Stomach (tissue), 9 donors: ENCODE results near the gene SLC6A5. TPM values are rescaled to one million over a fixed set of nuclear protein-coding genes. Genes with fewer than 3 reads are reported as not detected.
A peak's percentile ranks its signal among the peaks of the same experiment; 100 is the strongest.

Experiments
- DNase-seq, 2 donors: peaks; one replicate each; pipeline versions ENCODE4 v3.0.0 to v3.0.0-alpha.2; 2013 to 2019
- H3K27ac ChIP-seq, 5 donors: fragments of 200-600 bp in 4 of 5; sonication (generic) in 4 of 5; one replicate each; pipeline ENCODE4 v1.5.1; 2013 to 2019; ENCODE audit warnings: mild to moderate bottlenecking in 1 of 5, moderate library complexity in 1 of 5
- H3K27me3 ChIP-seq, 3 donors: fragments of 200-600 bp; sonication (generic); one replicate each; pipeline ENCODE4 v1.5.1; 2017 to 2019; ENCODE audit warnings: mixed run types in 1 of 3
- H3K36me3 ChIP-seq, 4 donors: fragments of 200-600 bp; sonication (generic); 1 replicate in 3 of 4; 2 replicates in 1 of 4; pipeline ENCODE4 v1.5.1; 2016 to 2019
- H3K4me1 ChIP-seq, 4 donors: fragments of 200-600 bp; sonication (generic); one replicate each; pipeline ENCODE4 v1.5.1; 2016 to 2019
- H3K4me3 ChIP-seq, 4 donors: fragments of 200-600 bp; sonication (generic) in 3 of 4; one replicate each; pipeline ENCODE4 v1.5.1; 2016 to 2019; ENCODE audit warnings: mild to moderate bottlenecking in 1 of 4
- H3K9me3 ChIP-seq, 4 donors: fragments of 200-600 bp; sonication (generic); one replicate each; pipeline ENCODE4 v1.5.1; 2016 to 2019
- EP300 ChIP-seq: sonication (generic); formaldehyde crosslinking; IDR thresholded peaks from one replicate; pipeline ENCODE4 v1.6.1; 2017; ENCODE audit warnings: antibody characterized with exemption
- POLR2A ChIP-seq, 4 donors: fragments of 450-650 bp; IDR thresholded peaks; one replicate each; pipeline ENCODE4 v1.6.1; 2016; ENCODE audit warnings: antibody characterized with exemption in 4 of 4, control low read depth in 2 of 4, mild to moderate bottlenecking in 1 of 4, moderate library complexity in 1 of 4
- POLR2AphosphoS5 ChIP-seq, 3 donors: sonication (generic); formaldehyde crosslinking; IDR thresholded peaks; one replicate each; pipeline ENCODE4 v1.6.1; 2016; ENCODE audit warnings: antibody characterized with exemption in 3 of 3
- WGBS, 5 donors: extraction: QIAGEN DNeasy Blood & Tissue Kit in 3 of 5; methylation state at CpG; one replicate each; pipeline versions ENCODE4 v1.1.5 to v1.1.7; 2013 to 2018; 5-methylcytosine and 5-hydroxymethylcytosine counted together
- intact Hi-C: fragments of 100-400 bp; cut with DNase I; formaldehyde crosslinking; loops from one replicate; pipeline ENCODE4 v1.15.1; 2023; ENCODE audit warnings: low total_unique reads
- polyA plus RNA-seq, 3 donors: library from polyadenylated mRNA; stranded (reverse); fragments of 200-250 nt; gene quantifications; one replicate each; pipeline ENCODE4 v1.2.3, GENCODE V29; 2013
- total RNA-seq, 5 donors: library from RNA; depleted of rRNA; stranded (reverse); fragments of >200 nt; gene quantifications; one replicate each; pipeline versions ENCODE4 v1.1.0 to v1.2.3, GENCODE V29; 2014 to 2016
- TF ChIP-seq, protein P1 (sequence below), 7 experiments: fragments of 450-650 bp in 4 of 7; fragments of 200-600 bp in 3 of 7; sonication (generic) in 3 of 7; IDR thresholded peaks; one replicate each; pipeline ENCODE4 v1.5.1; 2016 to 2019; ENCODE audit warnings: antibody characterized with exemption in 7 of 7, control low read depth in 2 of 7, mild to moderate bottlenecking in 1 of 7
- donor health status: healthy with polysubstance abuse.
- donor health status: Bipolar disorder and iron deficiency.
- donor health status: healthy.

SLC6A5 gene
- total and polyA plus RNA-seq, 8 donors: not detected

DNA sequence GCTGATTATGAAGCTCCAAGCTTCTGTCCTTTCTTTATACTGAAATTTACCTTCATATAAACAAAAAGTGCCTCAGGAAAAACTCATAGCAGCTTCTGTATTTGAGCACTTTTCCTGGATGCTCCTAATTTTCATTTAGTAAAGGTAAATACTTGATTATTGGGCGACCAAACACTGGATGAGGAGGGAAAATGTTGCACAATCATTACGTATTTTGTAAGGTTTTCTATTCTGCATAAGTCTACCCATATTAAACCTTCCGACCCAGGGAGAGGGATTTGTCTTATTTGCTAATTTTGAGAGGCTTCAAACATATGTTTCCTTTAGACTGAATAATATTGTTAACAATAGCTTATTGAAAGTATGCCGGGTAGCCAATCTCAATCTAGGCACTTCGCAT, 4.3 kb upstream of the SLC6A5 start:
- peaks cover 14 to 81% (median 48%) of the 10 kb centered on the region in 3 donors for H3K27me3 ChIP-seq
- no peak for DNase-seq
- no peak overlapping the region for H3K27ac ChIP-seq
- 79 to 87% (median 80%) methylated on average over 5 of the region's 5 CpGs for WGBS, 5 donors
- H3K4me3 ChIP-seq: no peak overlapping the region
- H3K4me1 ChIP-seq: peaks cover 0 to 19% (median 7%) of the 10 kb centered on the region in 4 donors
- H3K36me3 ChIP-seq: no peaks in the 10 kb centered on the region
- intact Hi-C loops: no loop called here
- peaks cover 0 to 10% (median 0%) of the 10 kb centered on the region in 4 donors for H3K9me3 ChIP-seq
- TF ChIP-seq POLR2AphosphoS5 (IDR thresholded peaks at IDR 0.05) (no peak), EP300 (no peak), POLR2A (IDR thresholded peaks at IDR 0.05) (no peak)
- TF ChIP-seq, protein P1, sequence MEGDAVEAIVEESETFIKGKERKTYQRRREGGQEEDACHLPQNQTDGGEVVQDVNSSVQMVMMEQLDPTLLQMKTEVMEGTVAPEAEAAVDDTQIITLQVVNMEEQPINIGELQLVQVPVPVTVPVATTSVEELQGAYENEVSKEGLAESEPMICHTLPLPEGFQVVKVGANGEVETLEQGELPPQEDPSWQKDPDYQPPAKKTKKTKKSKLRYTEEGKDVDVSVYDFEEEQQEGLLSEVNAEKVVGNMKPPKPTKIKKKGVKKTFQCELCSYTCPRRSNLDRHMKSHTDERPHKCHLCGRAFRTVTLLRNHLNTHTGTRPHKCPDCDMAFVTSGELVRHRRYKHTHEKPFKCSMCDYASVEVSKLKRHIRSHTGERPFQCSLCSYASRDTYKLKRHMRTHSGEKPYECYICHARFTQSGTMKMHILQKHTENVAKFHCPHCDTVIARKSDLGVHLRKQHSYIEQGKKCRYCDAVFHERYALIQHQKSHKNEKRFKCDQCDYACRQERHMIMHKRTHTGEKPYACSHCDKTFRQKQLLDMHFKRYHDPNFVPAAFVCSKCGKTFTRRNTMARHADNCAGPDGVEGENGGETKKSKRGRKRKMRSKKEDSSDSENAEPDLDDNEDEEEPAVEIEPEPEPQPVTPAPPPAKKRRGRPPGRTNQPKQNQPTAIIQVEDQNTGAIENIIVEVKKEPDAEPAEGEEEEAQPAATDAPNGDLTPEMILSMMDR (IDR thresholded peaks at IDR 0.05): no peak

DNA sequence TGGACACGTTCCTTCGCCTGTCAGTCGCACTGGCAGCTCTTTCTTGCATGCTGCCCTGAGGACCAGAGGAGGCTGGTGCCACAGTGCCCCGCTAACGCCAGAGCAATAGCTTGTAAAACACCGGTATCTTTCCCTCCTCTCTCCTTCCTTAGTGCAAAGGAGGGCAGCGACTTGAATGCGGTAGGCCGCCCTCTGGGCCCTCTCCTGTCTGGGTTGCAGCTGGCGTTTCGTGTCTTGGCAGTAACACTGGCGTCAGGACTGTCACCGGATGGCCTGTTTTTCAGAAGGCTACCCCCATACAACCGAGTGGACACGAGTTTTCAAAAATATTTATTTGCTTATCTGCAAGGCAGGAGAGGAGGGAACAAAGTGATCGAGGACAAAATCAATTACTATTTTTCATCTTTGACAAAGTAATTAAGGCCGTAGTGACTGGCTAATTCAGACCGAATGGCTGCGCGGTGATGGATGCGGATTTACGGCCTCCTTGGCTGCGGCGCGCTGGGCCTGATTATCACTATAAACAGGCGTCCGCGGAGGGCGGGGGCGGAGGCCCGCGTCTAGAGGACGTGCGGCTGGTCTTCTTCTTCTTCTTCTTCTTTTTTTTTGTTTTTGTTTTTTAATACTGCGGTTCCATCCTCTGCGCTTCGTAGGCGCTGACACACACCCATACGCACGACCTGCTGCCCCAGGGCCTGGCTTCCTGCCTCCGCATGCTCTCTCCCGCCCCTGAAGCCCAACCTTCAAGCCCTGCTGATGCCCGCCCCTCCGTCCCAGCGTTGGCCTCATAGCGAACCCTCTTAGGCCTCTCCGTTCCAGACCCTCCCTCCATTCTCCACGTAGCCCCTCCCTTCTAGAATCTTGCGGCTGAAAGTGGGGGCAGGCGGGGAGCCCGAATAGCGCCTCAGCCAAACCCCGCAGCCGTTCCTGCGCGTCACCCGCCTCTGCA, 2.9 kb upstream of the SLC6A5 start:
- H3K4me3 ChIP-seq: peak overlapping the region in 2 of 4 donors; percentile 2 to 15

DNA sequence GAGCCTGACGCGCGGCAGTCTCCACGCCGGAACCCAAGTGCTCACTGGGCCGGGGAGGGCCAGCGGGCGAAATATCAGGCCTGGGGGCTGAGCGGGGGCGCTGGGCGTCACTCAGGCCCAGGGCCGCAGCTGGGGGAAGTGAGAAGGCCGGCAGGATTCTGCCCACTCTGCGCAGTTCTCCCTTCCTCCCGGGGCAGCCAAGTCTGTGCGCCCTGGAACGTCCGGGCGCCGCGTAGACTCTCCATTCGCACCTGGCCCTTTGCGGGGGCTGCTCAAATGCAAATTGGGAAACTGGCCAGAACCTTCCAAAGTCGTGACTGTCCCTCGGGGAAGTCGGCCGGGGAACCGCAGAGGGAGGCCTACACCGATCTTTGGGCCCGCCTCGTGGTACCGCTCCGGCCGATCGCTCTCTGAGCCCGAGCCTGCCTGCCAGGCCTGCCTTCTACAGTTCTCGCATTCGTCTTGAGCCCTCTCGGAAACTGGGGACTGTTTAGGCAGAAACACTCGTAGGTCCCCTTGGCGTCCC, 2.2 kb upstream of the SLC6A5 start:
- 0 to 5% (median 3%) methylated on average over 9 to 41 of the region's 41 CpGs for WGBS, 5 donors
- peak overlapping the region in 2 of 4 donors; percentile 2 to 15 for H3K4me3 ChIP-seq
- peaks cover 0 to 10% (median 0%) of the 10 kb centered on the region in 4 donors for H3K9me3 ChIP-seq
- no peaks in the 10 kb centered on the region for H3K36me3 ChIP-seq
- TF ChIP-seq, protein P1 (IDR thresholded peaks at IDR 0.05): no peak
- TF ChIP-seq POLR2AphosphoS5 (IDR thresholded peaks at IDR 0.05) (no peak), POLR2A (IDR thresholded peaks at IDR 0.05) (no peak), EP300 (no peak)
- no peak for DNase-seq
- H3K27me3 ChIP-seq: peaks cover 22 to 94% (median 64%) of the 10 kb centered on the region in 3 donors
- H3K27ac ChIP-seq: no peak overlapping the region
- peaks cover 0 to 28% (median 10%) of the 10 kb centered on the region in 4 donors for H3K4me1 ChIP-seq
- intact Hi-C loops: no loop called here

More for the DNA sequence above, 2.9 kb upstream of the SLC6A5 start:
- no peaks in the 10 kb centered on the region for H3K36me3 ChIP-seq
- intact Hi-C loops: no loop called here
- peaks cover 0 to 10% (median 0%) of the 10 kb centered on the region in 4 donors for H3K9me3 ChIP-seq
- 8 to 9% (median 9%) methylated on average over 49 to 57 of the region's 57 CpGs for WGBS, 5 donors
- DNase-seq: peak in 1 of 2 donors; percentile 23
- no peak overlapping the region for H3K27ac ChIP-seq
- no peak for TF ChIP-seq POLR2AphosphoS5 (IDR thresholded peaks at IDR 0.05)
- TF ChIP-seq EP300: no peak
- no peak for TF ChIP-seq POLR2A (IDR thresholded peaks at IDR 0.05)
- TF ChIP-seq, protein P1 (IDR thresholded peaks at IDR 0.05): no peak
- H3K4me1 ChIP-seq: peaks cover 0 to 24% (median 10%) of the 10 kb centered on the region in 4 donors
- H3K27me3 ChIP-seq: peaks cover 19 to 86% (median 61%) of the 10 kb centered on the region in 3 donors

DNA sequence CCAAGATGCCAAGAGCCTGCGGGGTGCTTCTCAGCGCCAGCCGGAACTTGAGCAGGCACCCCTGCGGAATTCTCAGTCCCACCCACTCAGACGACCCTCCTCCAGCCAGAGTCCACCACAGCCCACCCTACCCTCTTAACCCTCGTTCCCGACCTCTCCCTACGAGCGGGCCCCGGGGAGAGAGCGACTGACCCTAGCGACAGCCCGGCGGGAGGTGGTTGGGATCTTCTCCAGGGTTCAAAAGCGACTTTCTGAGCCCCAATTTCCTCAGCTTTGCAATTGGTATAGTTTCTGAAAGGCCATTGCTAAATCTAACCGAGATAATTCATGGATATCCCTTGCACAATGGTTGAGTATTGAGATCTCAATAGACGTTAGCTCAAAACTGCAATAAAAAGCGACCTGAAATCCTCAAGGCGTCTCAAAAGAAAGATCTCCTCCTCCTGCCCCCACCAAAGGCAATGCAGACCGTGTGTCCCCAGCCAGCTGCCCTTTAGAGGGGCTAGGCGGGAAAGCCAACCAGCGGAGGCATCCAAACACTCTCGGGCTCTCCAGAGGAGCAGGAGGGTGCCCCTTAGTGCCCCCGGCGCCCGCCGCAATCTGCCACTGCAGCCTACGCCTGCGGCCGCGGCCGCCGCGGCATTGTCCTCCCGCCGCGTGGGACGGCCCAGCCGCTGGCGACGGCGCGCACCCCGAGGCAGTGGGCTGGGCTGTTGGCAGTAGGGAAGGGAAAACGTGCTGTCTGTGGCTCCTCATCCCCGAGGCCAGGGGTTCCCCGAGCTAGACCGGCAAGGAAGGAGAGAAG, 1.5 kb upstream of the SLC6A5 start:
- Histone ChIP-seq H3K27me3 (peaks cover 22 to 98% (median 70%) of the 10 kb centered on the region in 3 donors), H3K4me3 (no peak overlapping the region), H3K36me3 (no peaks in the 10 kb centered on the region), H3K4me1 (peaks cover 0 to 28% (median 10%) of the 10 kb centered on the region in 4 donors), H3K9me3 (peaks cover 0 to 10% (median 0%) of the 10 kb centered on the region in 4 donors), H3K27ac (no peak overlapping the region)
- no peak for TF ChIP-seq EP300
- no peak for TF ChIP-seq POLR2A (IDR thresholded peaks at IDR 0.05)
- TF ChIP-seq, protein P1 (IDR thresholded peaks at IDR 0.05): no peak
- 3 to 6% (median 4%) methylated on average over 42 to 48 of the region's 48 CpGs for WGBS, 5 donors
- DNase-seq: no peak
- intact Hi-C loops: no loop called here
